HG02943 (cell line): ENCODE results near the gene C1orf146.
"Not testable (repeated sequence)": the region's sequence is repeated elsewhere in the genome, so short reads cannot be mapped to it uniquely, and the experiment has no call there.

ENCODE experiments used
- ATAC-seq: cut with Tn5 transposase; IDR thresholded peaks from one replicate; pipeline ENCODE4 v1.9.1; 2021; ENCODE audit warnings: mild to moderate bottlenecking, low read depth, moderate library complexity; ENCODE audit not compliant: unreplicated experiment

Gene C1orf146

DNA sequence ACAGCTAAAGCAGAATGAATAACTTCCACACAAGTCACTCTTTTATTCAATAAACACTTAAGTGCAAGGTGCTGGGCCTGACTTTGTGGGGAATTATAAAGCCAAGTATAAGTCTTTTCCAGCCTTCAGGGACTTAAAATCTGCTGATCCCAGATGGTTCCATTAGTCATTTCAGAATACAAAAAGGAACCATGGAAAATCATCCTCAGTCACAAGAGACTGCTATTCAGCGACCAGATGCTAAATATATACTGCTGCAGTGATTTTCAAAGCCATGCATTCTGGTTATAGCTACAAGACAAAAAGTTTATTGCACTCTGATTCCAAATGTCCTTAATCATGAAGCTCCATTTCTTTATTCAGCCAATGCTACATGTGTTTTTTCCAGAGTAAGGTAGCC is 55.3 kb downstream of the C1orf146 start:
- ATAC-seq = no peak

DNA sequence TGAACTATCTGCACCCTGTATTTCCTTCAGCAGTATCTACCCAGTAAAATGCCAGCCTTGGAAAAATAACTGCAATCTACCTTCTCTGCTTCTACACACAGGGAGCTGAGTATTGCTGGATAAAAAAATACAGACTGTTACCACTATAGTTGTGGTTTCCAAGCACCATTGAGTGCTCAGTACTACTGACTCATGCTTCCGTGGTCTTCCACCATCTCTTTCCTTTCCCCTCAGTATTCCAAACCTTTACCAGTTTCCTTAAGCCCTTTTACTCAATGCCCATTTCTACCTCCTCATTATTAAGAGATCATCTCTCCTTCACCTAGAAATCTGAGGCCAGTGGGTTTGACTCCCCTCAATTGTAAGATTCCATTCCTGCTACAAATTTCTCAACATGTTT is 57.2 kb downstream of the C1orf146 start:
- no peak for ATAC-seq

DNA sequence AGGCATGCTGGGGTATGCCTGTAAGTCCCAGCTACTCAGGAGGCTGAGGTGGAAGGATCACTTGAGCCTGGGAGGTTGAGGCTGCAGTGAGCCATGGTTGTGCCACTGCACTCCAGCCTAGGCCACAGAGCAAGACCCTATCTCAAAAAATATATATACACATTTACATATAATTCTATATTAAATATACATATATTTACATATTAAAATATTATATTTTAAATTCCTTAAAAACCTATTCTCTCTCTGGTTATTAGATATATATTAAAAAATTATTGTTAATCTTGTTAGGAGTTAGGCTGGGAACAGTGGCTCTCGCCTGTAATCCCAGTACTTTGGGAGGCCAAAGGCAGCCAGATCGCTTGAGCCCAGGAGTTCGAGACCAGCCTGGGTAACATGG is 58.4 kb downstream of the C1orf146 start:
- no peak for ATAC-seq

DNA sequence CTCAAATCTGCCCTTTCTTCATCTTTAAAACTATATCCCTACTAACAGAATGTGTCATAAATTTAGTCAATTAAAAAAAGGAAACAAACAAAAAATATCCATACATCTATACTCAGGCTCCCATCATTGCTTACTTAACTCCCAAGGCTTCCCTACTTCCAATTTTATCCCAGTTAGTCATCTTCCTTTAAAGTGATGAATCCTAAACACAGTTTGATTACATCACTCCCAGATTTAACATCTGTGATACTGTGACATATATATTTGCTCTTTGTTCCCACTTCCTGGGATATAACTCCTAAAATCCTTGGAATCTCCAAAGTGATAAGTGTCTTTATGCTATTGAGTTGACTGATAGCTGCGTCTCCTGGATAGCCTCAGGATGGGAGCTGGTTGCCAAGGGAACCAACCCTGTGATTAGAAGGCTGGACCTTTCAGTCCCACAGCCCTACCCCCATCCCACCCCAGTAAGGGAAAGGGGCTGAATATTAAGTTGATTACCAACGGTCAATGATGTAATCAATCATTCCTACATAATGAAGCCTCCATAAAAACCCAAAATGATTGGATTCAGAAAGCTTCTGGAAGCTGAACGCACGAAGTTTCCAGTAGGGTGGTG is 59.5 kb downstream of the C1orf146 start:
- no peak for ATAC-seq

DNA sequence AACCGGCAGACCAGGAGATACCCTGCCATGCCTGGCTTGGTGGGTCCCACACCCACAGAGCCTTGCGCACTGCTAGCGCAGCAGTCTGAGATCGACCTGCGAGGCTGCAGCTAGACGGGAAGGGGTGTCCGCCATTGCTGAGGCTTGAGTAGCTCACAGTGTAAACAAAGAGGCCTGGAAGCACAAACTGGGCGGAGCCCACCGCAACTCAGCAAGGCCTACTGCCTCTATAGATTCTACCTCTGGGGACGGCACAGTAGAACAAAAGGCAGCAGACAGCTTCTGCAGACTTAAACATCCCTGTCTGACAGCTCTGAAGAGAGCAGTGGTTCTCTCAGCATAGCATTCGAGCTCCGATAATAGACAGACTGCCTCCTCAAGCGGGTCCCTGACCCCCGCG is 62.1 kb downstream of the C1orf146 start:
- ATAC-seq = not testable (repeated sequence)

- ATAC-seq = not testable (repeated sequence)
These were observed 63.7 kb downstream of the C1orf146 start for GRCh38 chr1:92281411-92281810.

DNA sequence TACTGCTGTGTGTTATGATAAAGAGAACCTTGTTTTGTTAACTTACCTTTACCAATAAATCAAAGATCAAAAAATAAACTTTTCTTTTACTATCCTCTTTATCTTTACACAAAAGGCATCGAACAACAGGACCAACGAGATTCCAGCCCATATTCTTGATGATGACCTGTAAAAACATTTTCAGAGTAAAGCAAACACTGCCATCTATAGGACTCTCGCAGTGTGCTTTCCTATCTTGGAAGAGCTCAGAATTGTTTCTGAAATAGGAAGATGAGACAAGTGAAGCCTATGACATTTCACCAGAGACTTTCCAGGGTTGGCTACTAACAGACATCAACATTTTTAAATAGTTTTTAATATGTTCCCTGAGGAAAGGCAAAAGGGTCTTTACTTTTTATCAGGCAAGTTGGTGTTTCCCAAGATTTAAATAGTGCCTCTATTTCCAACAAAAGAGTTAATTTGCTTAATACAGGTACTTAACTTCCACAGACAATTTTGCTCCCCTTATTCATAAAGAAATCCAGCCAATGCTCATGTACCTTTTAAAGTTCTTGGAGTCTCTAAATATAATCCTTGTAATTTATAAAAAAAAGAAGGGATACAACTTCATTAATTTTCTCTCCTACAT is 73.8 kb downstream of the C1orf146 start:
- ATAC-seq = no peak
